M059J (cell line): ENCODE data around the gene FLRT1. TPM values are rescaled to one million over a fixed set of nuclear protein-coding genes. Genes with fewer than 3 reads are reported as not detected.

ENCODE experiments used
- DNase-seq: peaks from one replicate; pipeline ENCODE4 v3.0.0-alpha.2; 2012; ENCODE audit warnings: low read depth
- total RNA-seq: library from RNA; depleted of rRNA; stranded (reverse); fragments of >200 nt; shearing (Covaris generic); gene quantifications from 2 replicates; pipeline ENCODE4 v1.2.3, GENCODE V29; 2014; rRNA removed

Gene FLRT1
- total RNA-seq, 1 experiment from 2014 or later: 0.15 TPM

DNA sequence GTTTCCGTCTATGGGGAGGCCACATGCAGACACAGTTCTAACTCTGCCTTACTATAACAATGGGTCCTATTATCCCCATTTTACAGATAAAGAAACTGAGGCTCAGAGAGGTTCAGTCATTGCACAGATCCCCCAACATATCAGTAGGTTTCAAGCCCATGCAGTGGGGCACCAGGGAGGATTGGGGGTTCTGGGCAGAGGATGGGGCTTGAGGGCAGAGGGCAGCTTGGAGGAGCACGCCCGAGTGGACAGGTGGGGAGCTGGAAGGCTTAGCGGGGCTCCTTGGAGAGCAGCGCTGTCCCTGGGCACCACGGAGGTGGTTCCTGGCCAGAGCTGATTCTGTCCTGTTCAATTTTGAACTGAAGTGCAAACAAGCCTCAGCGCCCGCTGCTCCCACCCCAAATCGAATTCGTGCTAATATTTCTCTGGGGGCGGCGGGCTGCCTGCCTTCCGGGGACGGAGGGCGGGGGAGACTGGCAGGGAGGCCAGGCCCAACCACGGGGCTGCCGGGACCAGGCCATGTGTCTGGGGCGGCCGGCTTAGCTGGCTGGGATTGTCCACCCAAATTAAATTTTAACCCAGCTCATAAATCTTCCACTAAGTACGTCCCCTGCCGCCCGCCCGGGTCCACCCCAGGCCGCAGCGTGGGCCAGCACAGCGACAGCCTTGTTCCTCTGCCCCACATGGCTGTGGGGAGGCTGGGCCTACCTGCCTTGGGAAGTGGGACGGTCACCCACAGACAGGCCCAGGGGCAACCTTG lies 49.4 kb downstream of the FLRT1 start:
- no peak for DNase-seq

Other genes with a start within 250 kb of the FLRT1 start
- gene SPINDOC, start 222.5 kb upstream of the FLRT1 start, total RNA-seq: 15.3 and 28.2 TPM in 2 replicates
- 14.5 and 20.4 TPM in 2 replicates for gene MARK2, start 196.8 kb upstream of the FLRT1 start, total RNA-seq
- 1.1 and 1.9 TPM in 2 replicates for gene RCOR2, start 118.8 kb upstream of the FLRT1 start, total RNA-seq
- gene NAA40, start 96.9 kb upstream of the FLRT1 start, total RNA-seq: 20.4 and 32.1 TPM in 2 replicates
- gene COX8A, start 61.3 kb upstream of the FLRT1 start, total RNA-seq: 875 and 1,019 TPM in 2 replicates
- gene OTUB1, start 49.5 kb upstream of the FLRT1 start, total RNA-seq: 62.8 and 74.0 TPM in 2 replicates
- 3.8 and 10.3 TPM in 2 replicates for gene MACROD1, start 130.2 kb downstream of the FLRT1 start, total RNA-seq
- gene STIP1, start 150.2 kb downstream of the FLRT1 start, total RNA-seq: 244 and 310 TPM in 2 replicates
- gene FERMT3, start 170.8 kb downstream of the FLRT1 start, total RNA-seq: 0.20 TPM in 1 of 2 replicates, not detected in the other
- gene TRPT1, start 190.3 kb downstream of the FLRT1 start, total RNA-seq: 55.9 and 59.8 TPM in 2 replicates
- 74.7 and 79.3 TPM in 2 replicates for gene NUDT22, start 190.3 kb downstream of the FLRT1 start, total RNA-seq
- 20.6 and 23.7 TPM in 2 replicates for gene DNAJC4, start 194.6 kb downstream of the FLRT1 start, total RNA-seq
- 29.8 and 36.1 TPM in 2 replicates for gene VEGFB, start 198.7 kb downstream of the FLRT1 start, total RNA-seq
- 100 and 104 TPM in 2 replicates for gene FKBP2, start 205.2 kb downstream of the FLRT1 start, total RNA-seq
- gene PPP1R14B, start 211.0 kb downstream of the FLRT1 start, total RNA-seq: 248 and 263 TPM in 2 replicates
- 24.0 and 42.3 TPM in 2 replicates for gene PLCB3, start 215.6 kb downstream of the FLRT1 start, total RNA-seq
- 148 and 163 TPM in 2 replicates for gene BAD, start 248.7 kb downstream of the FLRT1 start, total RNA-seq
- gene GPR137, start 249.9 kb downstream of the FLRT1 start, total RNA-seq: 32.7 and 39.5 TPM in 2 replicates